BJ (cell line): Measurements from ENCODE around the gene VANGL1. TPM values are rescaled to one million over a fixed set of nuclear protein-coding genes. Genes with fewer than 3 reads are reported as not detected.

Experiments
- CTCF ChIA-PET: fragments of 350-600 bp; formaldehyde crosslinking; extraction: SDS; loops from one replicate; lab custom pipeline; 2021; ENCODE audit warnings: antibody characterized with exemption, inconsistent platforms; lab: Yijun Ruan, JAX
- POLR2A ChIA-PET: fragments of 300-600 bp; sonication (Branson Sonifier 250); formaldehyde crosslinking; extraction: SDS; loops from one replicate; lab custom pipeline; 2021; ENCODE audit warnings: antibody characterized with exemption; lab: Charles Lee
- DNase-seq: peaks from one replicate; pipeline ENCODE4 v3.0.0-alpha.2; 2011; ENCODE audit warnings: low read depth
- H3K27me3 ChIP-seq: 2 replicates; pipeline ENCODE4 v1.6.0; 2011; ENCODE audit warnings: low read length; ENCODE audit not compliant: control insufficient read depth, insufficient read depth
- H3K36me3 ChIP-seq: 2 replicates; pipeline ENCODE4 v1.5.1; 2011; ENCODE audit warnings: low read length; ENCODE audit not compliant: control insufficient read depth, insufficient read depth
- H3K4me3 ChIP-seq: 2 replicates; pipeline ENCODE4 v1.5.1; 2011; ENCODE audit warnings: low read depth, mild to moderate bottlenecking, control low read depth, low read length
- CTCF ChIP-seq: IDR thresholded peaks from 2 replicates; pipeline ENCODE4 v1.5.1; 2011; ENCODE audit warnings: low read depth, mild to moderate bottlenecking, control low read depth, inconsistent platforms, low read length, moderate library complexity; ENCODE audit not compliant: insufficient read depth
- polyA plus RNA-seq: library from polyadenylated mRNA; depleted of rRNA; stranded (reverse); fragments of >200 nt; gene quantifications from 2 replicates; pipeline ENCODE4 v1.2.3, GENCODE V29; 2011

The VANGL1 gene
- polyA plus RNA-seq, 1 experiment = 11.6 TPM

- Histone ChIP-seq H3K4me3 (no peak overlapping the region), H3K27me3 (peaks cover 11% of the 10 kb centered on the region), H3K36me3 (no peaks in the 10 kb centered on the region)
- DNase-seq = no peak
- CTCF ChIA-PET = interaction anchor here (0.5 to 6.1 kb wide), 40 partner anchors 9 to 734 kb away, joined by 3 to 77 read pairs (median 4); no protein-coding TSS in a partner anchor
- TF ChIP-seq CTCF = peak; percentile 74
- POLR2A ChIA-PET = interaction anchor here (0.6 kb wide), 1 partner anchor 98 kb away, joined by 3 read pairs; no protein-coding TSS in a partner anchor
Observed at GRCh38 chr1:115706587-115707425, 65.0 kb downstream of the VANGL1 start.

- Histone ChIP-seq H3K27me3 (peaks cover 16% of the 10 kb centered on the region), H3K4me3 (no peak overlapping the region), H3K36me3 (no peaks in the 10 kb centered on the region)
- ChIA-PET POLR2A (no interaction called here), CTCF (interaction anchor here (0.7 to 2.4 kb wide), 5 partner anchors 17 to 141 kb away, joined by 3 to 9 read pairs (median 4); no protein-coding TSS in a partner anchor)
- no peak for TF ChIP-seq CTCF
- no peak for DNase-seq
Observed at GRCh38 chr1:115710859-115711624, 69.3 kb downstream of the VANGL1 start.

- ChIA-PET POLR2A (no interaction called here), CTCF (interaction anchor here (0.5 to 6.3 kb wide), 5 partner anchors 7 to 105 kb away, joined by 3 to 53 read pairs (median 4); partner anchors contain the start of gene VANGL1)
- no peak for TF ChIP-seq CTCF
- no peaks in the 10 kb centered on the region for H3K36me3 ChIP-seq
- no peak for DNase-seq
- no peak overlapping the region for H3K4me3 ChIP-seq
- peaks cover 16% of the 10 kb centered on the region for H3K27me3 ChIP-seq
Observed at GRCh38 chr1:115712911-115713609, 71.3 kb downstream of the VANGL1 start.

DNA sequence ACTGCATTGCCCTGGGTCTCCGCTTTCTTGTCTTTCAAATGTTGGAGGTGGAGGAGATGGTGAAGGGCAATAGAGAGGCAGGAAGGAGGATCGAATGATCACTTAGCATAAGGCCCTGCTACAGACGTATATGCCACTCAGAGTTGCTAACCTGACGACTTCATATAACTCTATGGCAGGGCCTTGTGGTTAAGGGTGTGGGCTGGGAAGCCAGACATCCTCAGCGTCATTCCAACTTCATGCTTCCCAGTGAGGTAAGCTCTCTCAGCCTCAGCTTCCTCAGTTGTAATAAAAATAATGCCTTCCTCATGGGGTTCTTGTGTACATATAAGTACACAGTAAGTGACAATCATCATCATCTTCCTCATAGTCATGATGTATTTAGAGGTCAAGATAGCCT, 72.1 kb downstream of the VANGL1 start:
- Histone ChIP-seq H3K27me3 (peaks cover 17% of the 10 kb centered on the region), H3K36me3 (no peaks in the 10 kb centered on the region), H3K4me3 (no peak overlapping the region)
- DNase-seq = no peak
- CTCF ChIA-PET = interaction anchor here (1.5 to 6.3 kb wide), 4 partner anchors 8 to 106 kb away, joined by 8 to 113 read pairs (median 31); partner anchors contain the start of gene CASQ2
- no peak for TF ChIP-seq CTCF
- POLR2A ChIA-PET = no interaction called here
